ENCODE results near the gene TRIM71. TPM values are rescaled to one million over a fixed set of nuclear protein-coding genes. Genes with fewer than 3 reads are reported as not detected.
"Not testable (repeated sequence)": the region's sequence is repeated elsewhere in the genome, so short reads cannot be mapped to it uniquely, and the experiment has no call there.

TRIM71 gene
- total RNA-seq, 2 experiments from 2014 or later, result not detected

GRCh38 chr3:32839714-32840085 lies 21.9 kb downstream of the TRIM71 start:
- peaks cover 14% of the 10 kb centered on the region for H3K27me3 Mint-ChIP-seq (ENCODE audit: low read depth)
- ATAC-seq (no peak), DNase-seq (no peak)
- no peak overlapping the region for H3K27ac Mint-ChIP-seq
- H3K9me3 Mint-ChIP-seq (ENCODE audit: insufficient read depth), result no peaks in the 10 kb centered on the region
- ChIA-PET POLR2A (no interaction called here), CTCF (no interaction called here)
- peaks cover 18% of the 10 kb centered on the region for H3K4me1 Mint-ChIP-seq (ENCODE audit: low read depth)
- no peak overlapping the region for H3K4me3 Mint-ChIP-seq
- H3K36me3 Mint-ChIP-seq (ENCODE audit: low read depth), result no peaks in the 10 kb centered on the region

- Mint-ChIP-seq H3K27me3 (ENCODE audit: low read depth) (peaks cover 9% of the 10 kb centered on the region), H3K4me3 (no peak overlapping the region), H3K4me1 (ENCODE audit: low read depth) (peaks cover 18% of the 10 kb centered on the region), H3K27ac (no peak overlapping the region), H3K36me3 (ENCODE audit: low read depth) (no peaks in the 10 kb centered on the region), H3K9me3 (ENCODE audit: insufficient read depth) (no peaks in the 10 kb centered on the region)
- ATAC-seq, result no peak
- no peak for DNase-seq
- ChIA-PET POLR2A (no interaction called here), CTCF (no interaction called here)
Measured at GRCh38 chr3:32840086-32840841, 22.5 kb downstream of the TRIM71 start.

GRCh38 chr3:32841341-32841740 lies 23.5 kb downstream of the TRIM71 start:
- ATAC-seq (no peak), DNase-seq (no peak)
- ChIA-PET POLR2A (no interaction called here), CTCF (no interaction called here)
- no peak overlapping the region for H3K4me3 Mint-ChIP-seq
- H3K27me3 Mint-ChIP-seq (ENCODE audit: low read depth), result peaks cover 3% of the 10 kb centered on the region
- no peak overlapping the region for H3K27ac Mint-ChIP-seq
- H3K9me3 Mint-ChIP-seq (ENCODE audit: insufficient read depth), result no peaks in the 10 kb centered on the region
- H3K36me3 Mint-ChIP-seq (ENCODE audit: low read depth), result no peaks in the 10 kb centered on the region
- peaks cover 18% of the 10 kb centered on the region for H3K4me1 Mint-ChIP-seq (ENCODE audit: low read depth)

GRCh38 chr3:32841867-32842470 lies 24.2 kb downstream of the TRIM71 start:
- H3K4me1 Mint-ChIP-seq (ENCODE audit: low read depth), result peaks cover 18% of the 10 kb centered on the region
- H3K27ac Mint-ChIP-seq, result peak overlapping the region; percentile 9
- no peaks in the 10 kb centered on the region for H3K9me3 Mint-ChIP-seq (ENCODE audit: insufficient read depth)
- no peak overlapping the region for H3K4me3 Mint-ChIP-seq
- no peaks in the 10 kb centered on the region for H3K36me3 Mint-ChIP-seq (ENCODE audit: low read depth)
- DNase-seq (no peak), ATAC-seq (no peak)
- POLR2A ChIA-PET, result no interaction called here
- peaks cover 7% of the 10 kb centered on the region for H3K27me3 Mint-ChIP-seq (ENCODE audit: low read depth)
- CTCF ChIA-PET, result no interaction called here

- DNase-seq (no peak), ATAC-seq (peak; percentile 27)
- H3K9me3 Mint-ChIP-seq (ENCODE audit: insufficient read depth), result no peaks in the 10 kb centered on the region
- H3K36me3 Mint-ChIP-seq (ENCODE audit: low read depth), result no peaks in the 10 kb centered on the region
- peak overlapping the region; percentile 9 for H3K27ac Mint-ChIP-seq
- CTCF ChIA-PET, result no interaction called here
- H3K27me3 Mint-ChIP-seq (ENCODE audit: low read depth), result peaks cover 7% of the 10 kb centered on the region
- POLR2A ChIA-PET, result no interaction called here
- H3K4me3 Mint-ChIP-seq, result no peak overlapping the region
- peaks cover 18% of the 10 kb centered on the region for H3K4me1 Mint-ChIP-seq (ENCODE audit: low read depth)
Measured at GRCh38 chr3:32842531-32842931, 24.7 kb downstream of the TRIM71 start.

GRCh38 chr3:32842987-32843386 lies 25.2 kb downstream of the TRIM71 start:
- Mint-ChIP-seq H3K9me3 (ENCODE audit: insufficient read depth) (no peaks in the 10 kb centered on the region), H3K27ac (no peak overlapping the region), H3K4me1 (ENCODE audit: low read depth) (peaks cover 18% of the 10 kb centered on the region), H3K36me3 (ENCODE audit: low read depth) (no peaks in the 10 kb centered on the region), H3K4me3 (no peak overlapping the region), H3K27me3 (ENCODE audit: low read depth) (peaks cover 7% of the 10 kb centered on the region)
- no peak for ATAC-seq
- ChIA-PET CTCF (no interaction called here), POLR2A (no interaction called here)
- DNase-seq, result no peak

GRCh38 chr3:32843510-32844321 lies 25.9 kb downstream of the TRIM71 start:
- peaks cover 7% of the 10 kb centered on the region for H3K27me3 Mint-ChIP-seq (ENCODE audit: low read depth)
- H3K9me3 Mint-ChIP-seq (ENCODE audit: insufficient read depth), result no peaks in the 10 kb centered on the region

GRCh38 chr3:32844322-32844654 lies 26.5 kb downstream of the TRIM71 start:
- ATAC-seq (no peak), DNase-seq (no peak)
- ChIA-PET POLR2A (no interaction called here), CTCF (no interaction called here)
- Mint-ChIP-seq H3K4me3 (no peak overlapping the region), H3K27me3 (ENCODE audit: low read depth) (peaks cover 7% of the 10 kb centered on the region), H3K36me3 (ENCODE audit: low read depth) (no peaks in the 10 kb centered on the region), H3K9me3 (ENCODE audit: insufficient read depth) (no peaks in the 10 kb centered on the region), H3K4me1 (ENCODE audit: low read depth) (peaks cover 18% of the 10 kb centered on the region), H3K27ac (no peak overlapping the region)

More at GRCh38 chr3:32843510-32844321, 25.9 kb downstream of the TRIM71 start:
- no peak for DNase-seq
- ChIA-PET POLR2A (no interaction called here), CTCF (no interaction called here)
- H3K27ac Mint-ChIP-seq, result no peak overlapping the region
- no peak for ATAC-seq
- H3K36me3 Mint-ChIP-seq (ENCODE audit: low read depth), result no peaks in the 10 kb centered on the region
- H3K4me1 Mint-ChIP-seq (ENCODE audit: low read depth), result peaks cover 18% of the 10 kb centered on the region
- no peak overlapping the region for H3K4me3 Mint-ChIP-seq

GRCh38 chr3:32844914-32845313 lies 27.1 kb downstream of the TRIM71 start:
- no peak overlapping the region for H3K27ac Mint-ChIP-seq
- no peak overlapping the region for H3K4me3 Mint-ChIP-seq
- DNase-seq, result no peak
- H3K9me3 Mint-ChIP-seq (ENCODE audit: insufficient read depth), result no peaks in the 10 kb centered on the region
- H3K4me1 Mint-ChIP-seq (ENCODE audit: low read depth), result peaks cover 18% of the 10 kb centered on the region
- CTCF ChIA-PET, result interaction anchor here (1.4 kb wide), 1 partner anchor 9 kb away, joined by 3 read pairs; no protein-coding TSS in a partner anchor
- no peak for ATAC-seq
- no peaks in the 10 kb centered on the region for H3K36me3 Mint-ChIP-seq (ENCODE audit: low read depth)
- peaks cover 4% of the 10 kb centered on the region for H3K27me3 Mint-ChIP-seq (ENCODE audit: low read depth)
- POLR2A ChIA-PET, result no interaction called here

- peaks cover 18% of the 10 kb centered on the region for H3K4me1 Mint-ChIP-seq (ENCODE audit: low read depth)
- H3K4me3 Mint-ChIP-seq; H3K9me3 Mint-ChIP-seq (ENCODE audit: insufficient read depth); ATAC-seq; H3K27me3 Mint-ChIP-seq (ENCODE audit: low read depth); DNase-seq; POLR2A ChIA-PET; H3K27ac Mint-ChIP-seq; H3K36me3 Mint-ChIP-seq (ENCODE audit: low read depth): not testable (repeated sequence)
- CTCF ChIA-PET, result interaction anchor here (1.4 kb wide), 1 partner anchor 9 kb away, joined by 3 read pairs; no protein-coding TSS in a partner anchor
Measured at GRCh38 chr3:32845546-32845945, 27.7 kb downstream of the TRIM71 start.

- H3K4me1 Mint-ChIP-seq (ENCODE audit: low read depth), result peaks cover 15% of the 10 kb centered on the region
- H3K27me3 Mint-ChIP-seq (ENCODE audit: low read depth); H3K27ac Mint-ChIP-seq; ATAC-seq; POLR2A ChIA-PET; DNase-seq; H3K36me3 Mint-ChIP-seq (ENCODE audit: low read depth); H3K4me3 Mint-ChIP-seq; H3K9me3 Mint-ChIP-seq (ENCODE audit: insufficient read depth); CTCF ChIA-PET: not testable (repeated sequence)
Measured at GRCh38 chr3:32847045-32847444, 29.2 kb downstream of the TRIM71 start.

GRCh38 chr3:32847528-32847927 lies 29.7 kb downstream of the TRIM71 start:
- ChIA-PET POLR2A (no interaction called here), CTCF (no interaction called here)
- no peak overlapping the region for H3K27ac Mint-ChIP-seq
- no peak overlapping the region for H3K4me3 Mint-ChIP-seq
- H3K36me3 Mint-ChIP-seq (ENCODE audit: low read depth), result no peaks in the 10 kb centered on the region
- DNase-seq, result no peak
- peaks cover 9% of the 10 kb centered on the region for H3K27me3 Mint-ChIP-seq (ENCODE audit: low read depth)
- H3K9me3 Mint-ChIP-seq (ENCODE audit: insufficient read depth), result no peaks in the 10 kb centered on the region
- H3K4me1 Mint-ChIP-seq (ENCODE audit: low read depth), result peaks cover 10% of the 10 kb centered on the region
- no peak for ATAC-seq
